HepG2 (cell line): ENCODE measurements around the gene NUBP1.

ENCODE experiments used
- CTCF ChIP-seq: sonication (generic); formaldehyde crosslinking; IDR thresholded peaks from 2 replicates; pipeline ENCODE4 v1.5.0; 2020; ENCODE audit warnings: mild to moderate bottlenecking, missing genetic modification reagents, moderate library complexity
- FOXA1 ChIP-seq, 2 experiments: fragments of 450-650 bp in 1 of 2; sonication (generic) in 1 of 2; formaldehyde crosslinking in 1 of 2; IDR thresholded peaks; 2 replicates each; pipeline versions ENCODE4 v1.4.0 to v1.6.1; 2016 to 2020; ENCODE audit warnings: missing genetic modification reagents in 1 of 2
- FOXO4 ChIP-seq: sonication (generic); formaldehyde crosslinking; conservative IDR thresholded peaks from 2 replicates; pipeline ENCODE4 v1.8.1; 2023; ENCODE audit warnings: missing genetic modification reagents
- GMEB1 ChIP-seq: sonication (generic); formaldehyde crosslinking; IDR thresholded peaks from 2 replicates; pipeline ENCODE4 v1.5.1; 2020; ENCODE audit warnings: missing genetic modification reagents, mild to moderate bottlenecking, borderline replicate concordance
- NONO ChIP-seq, 2 experiments: fragments of 450-650 bp in 1 of 2; sonication (generic) in 1 of 2; formaldehyde crosslinking in 1 of 2; IDR thresholded peaks in 1 of 2; conservative IDR thresholded peaks in 1 of 2; 2 replicates each; pipeline versions ENCODE4 v1.6.1 to v1.8.0; 2017 to 2022; ENCODE audit warnings: mild to moderate bottlenecking in 1 of 2, missing genetic modification reagents in 1 of 2, moderate library complexity in 1 of 2
- RBFOX2 ChIP-seq: fragments of 200-400 bp; formaldehyde crosslinking; IDR thresholded peaks from 2 replicates; pipeline ENCODE4 v1.6.1; 2017; ENCODE audit warnings: low read depth, mild to moderate bottlenecking, low read length
- ZFX ChIP-seq: sonication (generic); formaldehyde crosslinking; IDR thresholded peaks from 2 replicates; pipeline ENCODE4 v1.4.0; 2020; ENCODE audit warnings: mild to moderate bottlenecking, low read depth, missing genetic modification reagents, moderate library complexity
- ZNF24 ChIP-seq: fragments of 450-650 bp; IDR thresholded peaks from 2 replicates; pipeline ENCODE4 v1.6.1; 2017; ENCODE audit warnings: antibody characterized with exemption, mild to moderate bottlenecking
- ZNF777 ChIP-seq: sonication (generic); formaldehyde crosslinking; IDR thresholded peaks from 2 replicates; pipeline ENCODE4 v1.4.0; 2020; ENCODE audit warnings: missing genetic modification reagents
- TF ChIP-seq, protein P1 (sequence below), 2 experiments: sonication (generic) in 1 of 2; formaldehyde crosslinking in 1 of 2; IDR thresholded peaks; 2 replicates each; pipeline versions ENCODE4 v1.5.1 to v1.6.1; 2011 to 2020; ENCODE audit warnings: borderline replicate concordance in 1 of 2, low read depth in 1 of 2, low read length in 1 of 2, mild to moderate bottlenecking in 1 of 2, missing genetic modification reagents in 1 of 2, moderate library complexity in 1 of 2

- TF ChIP-seq FOXA1 (IDR thresholded peaks at IDR 0.05), result no peak
- no peak for TF ChIP-seq FOXA1 (CRISPR knock-in tag; IDR thresholded peaks at IDR 0.05)
- TF ChIP-seq FOXO4 (CRISPR knock-in tag), result no peak
- no peak for TF ChIP-seq GMEB1 (CRISPR knock-in tag)
- TF ChIP-seq CTCF (CRISPR knock-in tag), result no peak
- TF ChIP-seq ZNF777, result no peak
- TF ChIP-seq, protein P1, sequence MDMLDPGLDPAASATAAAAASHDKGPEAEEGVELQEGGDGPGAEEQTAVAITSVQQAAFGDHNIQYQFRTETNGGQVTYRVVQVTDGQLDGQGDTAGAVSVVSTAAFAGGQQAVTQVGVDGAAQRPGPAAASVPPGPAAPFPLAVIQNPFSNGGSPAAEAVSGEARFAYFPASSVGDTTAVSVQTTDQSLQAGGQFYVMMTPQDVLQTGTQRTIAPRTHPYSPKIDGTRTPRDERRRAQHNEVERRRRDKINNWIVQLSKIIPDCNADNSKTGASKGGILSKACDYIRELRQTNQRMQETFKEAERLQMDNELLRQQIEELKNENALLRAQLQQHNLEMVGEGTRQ (IDR thresholded peaks at IDR 0.05; ENCODE audit: low read depth, low read length), result no peak
- TF ChIP-seq, protein P1 (CRISPR knock-in tag; IDR thresholded peaks at IDR 0.05; ENCODE audit: borderline replicate concordance), result no peak
- no peak for TF ChIP-seq NONO (IDR thresholded peaks at IDR 0.05)
- TF ChIP-seq NONO (CRISPR knock-in tag; conservative IDR thresholded peaks at IDR 0.05), result no peak
- TF ChIP-seq ZNF24, result no peak
- TF ChIP-seq RBFOX2, result no peak
- no peak for TF ChIP-seq ZFX
Observed at GRCh38 chr16:10805334-10805733, 61.7 kb downstream of the NUBP1 start.
